T-helper 2 cell treated with Interferon-gamma antibody and Interleukin-4, amounts not matched to agents 5 μg/mL and 100 μg/mL, for 36 hours (primary cell): ENCODE measurements around the gene COPS4.
"Not testable (repeated sequence)": the region's sequence is repeated elsewhere in the genome, so short reads cannot be mapped to it uniquely, and the experiment has no call there.

Experiments used
- DNase-seq: peaks from one replicate; pipeline ENCODE4 v3.0.0; 2021; ENCODE audit warnings: low spot score
- H3K27ac Mint-ChIP-seq: one replicate; pipeline ENCODE4 v1.8.0; 2021; ENCODE audit warnings: mild to moderate bottlenecking, mixed read lengths
- H3K27me3 Mint-ChIP-seq: one replicate; pipeline ENCODE4 v1.8.0; 2021; ENCODE audit warnings: low read depth, mixed read lengths
- H3K36me3 Mint-ChIP-seq: one replicate; pipeline ENCODE4 v1.8.0; 2021; ENCODE audit warnings: low read depth, mixed read lengths
- H3K4me1 Mint-ChIP-seq: one replicate; pipeline ENCODE4 v1.8.0; 2021; ENCODE audit warnings: low read depth, mixed read lengths
- H3K4me3 Mint-ChIP-seq: one replicate; pipeline ENCODE4 v1.8.0; 2022; ENCODE audit warnings: mild to moderate bottlenecking, moderate library complexity, mixed read lengths
- H3K9me3 Mint-ChIP-seq: one replicate; pipeline ENCODE4 v1.8.0; 2021; ENCODE audit warnings: mixed read lengths

Gene COPS4

GRCh38 chr4:83111751-83112141 lies 76.8 kb downstream of the COPS4 start:
- DNase-seq, H3K9me3 Mint-ChIP-seq, H3K27me3 Mint-ChIP-seq: not testable (repeated sequence)
- peak overlapping the region; percentile 81 for H3K27ac Mint-ChIP-seq
- peaks cover 37% of the 10 kb centered on the region for H3K36me3 Mint-ChIP-seq
- peaks cover 60% of the 10 kb centered on the region for H3K4me1 Mint-ChIP-seq
- H3K4me3 Mint-ChIP-seq: peak overlapping the region; percentile 78

- H3K36me3 Mint-ChIP-seq: peaks cover 36% of the 10 kb centered on the region
- DNase-seq: peak; percentile 11
- no peaks in the 10 kb centered on the region for H3K9me3 Mint-ChIP-seq
- H3K4me1 Mint-ChIP-seq: peaks cover 60% of the 10 kb centered on the region
- peaks cover 7% of the 10 kb centered on the region for H3K27me3 Mint-ChIP-seq
- H3K27ac Mint-ChIP-seq: peak overlapping the region; percentile 79
- peak overlapping the region; percentile 92 for H3K4me3 Mint-ChIP-seq
Observed at GRCh38 chr4:83112231-83112630, 77.2 kb downstream of the COPS4 start.

GRCh38 chr4:83112678-83113428 lies 77.9 kb downstream of the COPS4 start:
- H3K36me3 Mint-ChIP-seq: peaks cover 36% of the 10 kb centered on the region

GRCh38 chr4:83113429-83113786 lies 78.4 kb downstream of the COPS4 start:
- H3K9me3 Mint-ChIP-seq: no peaks in the 10 kb centered on the region
- H3K27me3 Mint-ChIP-seq: peaks cover 10% of the 10 kb centered on the region
- peak overlapping the region; percentile 92 for H3K4me3 Mint-ChIP-seq
- peaks cover 56% of the 10 kb centered on the region for H3K4me1 Mint-ChIP-seq
- DNase-seq: peak; percentile 15
- peak overlapping the region; percentile 79 for H3K27ac Mint-ChIP-seq
- H3K36me3 Mint-ChIP-seq: peaks cover 31% of the 10 kb centered on the region

More at GRCh38 chr4:83112678-83113428, 77.9 kb downstream of the COPS4 start:
- Mint-ChIP-seq H3K27ac (peak overlapping the region; percentile 79), H3K9me3 (no peaks in the 10 kb centered on the region), H3K4me1 (peaks cover 60% of the 10 kb centered on the region), H3K27me3 (peaks cover 8% of the 10 kb centered on the region), H3K4me3 (peak overlapping the region; percentile 92)
- peak; percentile 28 for DNase-seq

GRCh38 chr4:83114576-83114975 lies 79.6 kb downstream of the COPS4 start, which contains the start of gene PLAC8:
Gene PLAC8 (minus strand): TSS chr4:83114729. CDS start chr4:83107921, 6,808 bp downstream.
- DNase-seq: peak; percentile 50
- Mint-ChIP-seq H3K27me3 (peaks cover 9% of the 10 kb centered on the region), H3K27ac (peak within 1 kb of the TSS; percentile 79), H3K36me3 (peaks cover 21% of the 10 kb centered on the region), H3K9me3 (no peaks in the 10 kb centered on the region), H3K4me3 (peak within 1 kb of the TSS; percentile 92), H3K4me1 (peaks cover 51% of the 10 kb centered on the region)

- Mint-ChIP-seq H3K27ac (peak overlapping the region; percentile 79), H3K27me3 (peaks cover 11% of the 10 kb centered on the region), H3K4me1 (peaks cover 51% of the 10 kb centered on the region), H3K9me3 (no peaks in the 10 kb centered on the region), H3K4me3 (peak overlapping the region; percentile 92), H3K36me3 (peaks cover 21% of the 10 kb centered on the region)
- no peak for DNase-seq
Observed at GRCh38 chr4:83115000-83115399, 80.0 kb downstream of the COPS4 start.

GRCh38 chr4:83115656-83116285 lies 80.8 kb downstream of the COPS4 start:
- Mint-ChIP-seq H3K27me3 (peaks cover 14% of the 10 kb centered on the region), H3K9me3 (no peaks in the 10 kb centered on the region), H3K36me3 (peaks cover 13% of the 10 kb centered on the region), H3K4me1 (peaks cover 45% of the 10 kb centered on the region), H3K4me3 (no peak overlapping the region), H3K27ac (no peak overlapping the region)
- no peak for DNase-seq

- H3K27me3 Mint-ChIP-seq: peaks cover 25% of the 10 kb centered on the region
- H3K36me3 Mint-ChIP-seq: peaks cover 2% of the 10 kb centered on the region
- H3K9me3 Mint-ChIP-seq: no peaks in the 10 kb centered on the region
- H3K4me3 Mint-ChIP-seq: no peak overlapping the region
- H3K27ac Mint-ChIP-seq: no peak overlapping the region
- peaks cover 25% of the 10 kb centered on the region for H3K4me1 Mint-ChIP-seq
- no peak for DNase-seq
Observed at GRCh38 chr4:83118869-83119268, 83.9 kb downstream of the COPS4 start.

- no peak for DNase-seq
- Mint-ChIP-seq H3K27ac (no peak overlapping the region), H3K4me3 (no peak overlapping the region), H3K4me1 (peaks cover 14% of the 10 kb centered on the region), H3K27me3 (peaks cover 25% of the 10 kb centered on the region), H3K9me3 (no peaks in the 10 kb centered on the region), H3K36me3 (no peaks in the 10 kb centered on the region)
Observed at GRCh38 chr4:83121246-83121645, 86.3 kb downstream of the COPS4 start.

- DNase-seq: no peak
- H3K4me1 Mint-ChIP-seq: peaks cover 18% of the 10 kb centered on the region
- no peak overlapping the region for H3K27ac Mint-ChIP-seq
- no peaks in the 10 kb centered on the region for H3K9me3 Mint-ChIP-seq
- no peak overlapping the region for H3K4me3 Mint-ChIP-seq
- H3K36me3 Mint-ChIP-seq: peaks cover 2% of the 10 kb centered on the region
- H3K27me3 Mint-ChIP-seq: peaks cover 18% of the 10 kb centered on the region
Observed at GRCh38 chr4:83124111-83124780, 89.3 kb downstream of the COPS4 start.
